H9 (cell line): ENCODE results near the gene KCTD18. TPM values are rescaled to one million over a fixed set of nuclear protein-coding genes. Genes with fewer than 3 reads are reported as not detected.

ENCODE experiments used
- DNase-seq: peaks from one replicate; pipeline ENCODE4 v3.0.0-alpha.2; 2017
- H2AFZ ChIP-seq: one replicate; pipeline ENCODE4 v1.6.1; 2013; ENCODE audit warnings: mild to moderate bottlenecking, low read length, control low read depth, moderate library complexity
- H2AK5ac ChIP-seq: 2 replicates; pipeline ENCODE4 v1.6.1; 2013; ENCODE audit warnings: low read length, control low read depth, mixed read lengths; ENCODE audit not compliant: insufficient read length
- H2BK120ac ChIP-seq: one replicate; pipeline ENCODE4 v1.6.1; 2013; ENCODE audit warnings: low read depth, mild to moderate bottlenecking, low read length, control low read depth, inconsistent platforms; ENCODE audit not compliant: poor library complexity, severe bottlenecking
- H2BK12ac ChIP-seq: 2 replicates; pipeline ENCODE4 v1.6.1; 2013; ENCODE audit warnings: low read length, control low read depth, mixed read lengths, low read depth; ENCODE audit not compliant: insufficient read length
- H2BK15ac ChIP-seq: 2 replicates; pipeline ENCODE4 v1.6.1; 2013; ENCODE audit warnings: low read depth, low read length, control low read depth
- H2BK20ac ChIP-seq: one replicate; pipeline ENCODE4 v1.6.1; 2013; ENCODE audit warnings: low read depth, mild to moderate bottlenecking, low read length, control low read depth, inconsistent platforms; ENCODE audit not compliant: poor library complexity, severe bottlenecking
- H2BK5ac ChIP-seq: 2 replicates; pipeline ENCODE4 v1.6.1; 2013; ENCODE audit warnings: low read length, control low read depth, mixed read lengths; ENCODE audit not compliant: insufficient read length
- H3K14ac ChIP-seq: 2 replicates; pipeline ENCODE4 v1.6.1; 2013; ENCODE audit warnings: low read length, control low read depth; ENCODE audit not compliant: insufficient read depth
- H3K18ac ChIP-seq: 2 replicates; pipeline ENCODE4 v1.6.1; 2013; ENCODE audit warnings: low read depth, mild to moderate bottlenecking, mixed read lengths, low read length, control low read depth; ENCODE audit not compliant: insufficient read length
- H3K23ac ChIP-seq: 2 replicates; pipeline ENCODE4 v1.6.1; 2013; ENCODE audit warnings: low read length, control low read depth, mixed read lengths, low read depth; ENCODE audit not compliant: insufficient read length
- H3K23me2 ChIP-seq: 2 replicates; pipeline ENCODE4 v1.6.1; 2013; ENCODE audit warnings: low read depth, mild to moderate bottlenecking, mixed read lengths, low read length, control low read depth; ENCODE audit not compliant: insufficient read length, poor library complexity, severe bottlenecking
- H3K27ac ChIP-seq: 2 replicates; pipeline ENCODE4 v1.5.1; 2013; ENCODE audit warnings: low read length, control low read depth, mixed read lengths, low read depth; ENCODE audit not compliant: insufficient read length
- H3K27me3 ChIP-seq: 2 replicates; pipeline ENCODE4 v1.6.1; 2013; ENCODE audit warnings: low read length, control low read depth, inconsistent platforms; ENCODE audit not compliant: insufficient read depth
- H3K4ac ChIP-seq: 2 replicates; pipeline ENCODE4 v1.6.1; 2013; ENCODE audit warnings: low read depth, mild to moderate bottlenecking, control low read depth, inconsistent platforms, low read length, moderate library complexity
- H3K4me1 ChIP-seq: 2 replicates; pipeline ENCODE4 v1.6.1; 2013; ENCODE audit warnings: low read length, control low read depth, inconsistent platforms; ENCODE audit not compliant: insufficient read depth
- H3K4me2 ChIP-seq: 2 replicates; pipeline ENCODE4 v1.6.1; 2013; ENCODE audit warnings: low read length, control low read depth, mixed read lengths; ENCODE audit not compliant: insufficient read length, insufficient read depth
- H3K56ac ChIP-seq: 2 replicates; pipeline ENCODE4 v1.6.1; 2013; ENCODE audit warnings: low read depth, mild to moderate bottlenecking, mixed read lengths, low read length, control low read depth; ENCODE audit not compliant: insufficient read length
- H3K79me1 ChIP-seq: 2 replicates; pipeline ENCODE4 v1.6.1; 2013; ENCODE audit warnings: low read depth, mild to moderate bottlenecking, moderate library complexity, low read length, control low read depth, inconsistent platforms; ENCODE audit not compliant: insufficient read depth, poor library complexity, severe bottlenecking
- H3K79me2 ChIP-seq: 2 replicates; pipeline ENCODE4 v1.6.1; 2013; ENCODE audit warnings: low read length, control low read depth, inconsistent platforms; ENCODE audit not compliant: insufficient read depth
- H3K9ac ChIP-seq: 2 replicates; pipeline ENCODE4 v1.6.1; 2013; ENCODE audit warnings: low read length, control low read depth, mixed read lengths; ENCODE audit not compliant: insufficient read length; ENCODE audit errors: extremely low read depth
- H3K9me3 ChIP-seq: one replicate; pipeline ENCODE4 v1.6.1; 2013; ENCODE audit warnings: low read depth, low read length, inconsistent platforms; ENCODE audit not compliant: control insufficient read depth
- H3T11ph ChIP-seq: one replicate; pipeline ENCODE4 v1.6.1; 2013; ENCODE audit warnings: mild to moderate bottlenecking, low read length, control low read depth, inconsistent platforms
- H4K20me1 ChIP-seq: one replicate; pipeline ENCODE4 v1.6.1; 2013; ENCODE audit not compliant: control insufficient read depth, insufficient read length, insufficient read depth
- H4K5ac ChIP-seq: 2 replicates; pipeline ENCODE4 v1.6.1; 2013; ENCODE audit warnings: low read depth, mild to moderate bottlenecking, mixed read lengths, low read length, control low read depth; ENCODE audit not compliant: insufficient read length
- H4K8ac ChIP-seq: replicated peaks from 2 replicates; pipeline ENCODE4 v1.6.1; 2013; ENCODE audit warnings: low read length, control low read depth, mixed read lengths, low read depth; ENCODE audit not compliant: insufficient read length
- H4K91ac ChIP-seq: 2 replicates; pipeline ENCODE4 v1.6.1; 2013; ENCODE audit warnings: low read depth, mild to moderate bottlenecking, moderate library complexity, mixed read lengths, low read length, control low read depth; ENCODE audit not compliant: insufficient read length
- H3K27ac Mint-ChIP-seq, 3 experiments: 2 replicates in 2 of 3; 3 replicates in 1 of 3; pipeline ENCODE4 v1.8.0; 2020 to 2021; ENCODE audit warnings: mixed read lengths in 3 of 3, mild to moderate bottlenecking in 1 of 3, moderate library complexity in 1 of 3
- H3K27me3 Mint-ChIP-seq: 2 replicates; pipeline ENCODE4 v1.8.0; 2021; ENCODE audit warnings: low read depth, mild to moderate bottlenecking, moderate library complexity, mixed read lengths
- H3K36me3 Mint-ChIP-seq, 3 experiments: 2 replicates in 2 of 3; 3 replicates in 1 of 3; pipeline ENCODE4 v1.8.0; 2020 to 2021; ENCODE audit warnings: low read depth in 3 of 3, mixed read lengths in 3 of 3; ENCODE audit not compliant: insufficient read depth in 1 of 3
- H3K4me1 Mint-ChIP-seq, 2 experiments: 2 replicates each; pipeline ENCODE4 v1.8.0; 2020; ENCODE audit warnings: mixed read lengths in 2 of 2
- H3K4me3 Mint-ChIP-seq, 2 experiments: 2 replicates in 1 of 2; 3 replicates in 1 of 2; pipeline ENCODE4 v1.8.0; 2020 to 2021; ENCODE audit warnings: mild to moderate bottlenecking in 2 of 2, mixed read lengths in 2 of 2, moderate library complexity in 1 of 2
- H3K9me3 Mint-ChIP-seq, 2 experiments: 2 replicates in 1 of 2; 3 replicates in 1 of 2; pipeline ENCODE4 v1.8.0; 2020; ENCODE audit warnings: mild to moderate bottlenecking in 2 of 2, mixed read lengths in 2 of 2, moderate library complexity in 1 of 2
- CTCF ChIP-seq: fragments of 200-600 bp; sonication (generic); conservative IDR thresholded peaks from 3 replicates; pipeline ENCODE4 v1.8.0; 2021; ENCODE audit warnings: antibody characterized with exemption, mild to moderate bottlenecking
- WGBS: extraction: QIAGEN DNeasy Blood & Tissue Kit; methylation state at CpG from one replicate; pipeline ENCODE4 v1.1.7; 2013; ENCODE audit warnings: missing lambda C conversion rate, low lambda C conversion rate, mixed read lengths; ENCODE audit not compliant: insufficient read length; ENCODE audit errors: extremely low coverage; 5-methylcytosine and 5-hydroxymethylcytosine counted together
- total RNA-seq: library from RNA; stranded (reverse); gene quantifications from 2 replicates; pipeline ENCODE4 v1.2.1, GENCODE V29; 2021

The KCTD18 gene
- total RNA-seq, 1 experiment from 2014 or later, result 4.9 TPM

DNA sequence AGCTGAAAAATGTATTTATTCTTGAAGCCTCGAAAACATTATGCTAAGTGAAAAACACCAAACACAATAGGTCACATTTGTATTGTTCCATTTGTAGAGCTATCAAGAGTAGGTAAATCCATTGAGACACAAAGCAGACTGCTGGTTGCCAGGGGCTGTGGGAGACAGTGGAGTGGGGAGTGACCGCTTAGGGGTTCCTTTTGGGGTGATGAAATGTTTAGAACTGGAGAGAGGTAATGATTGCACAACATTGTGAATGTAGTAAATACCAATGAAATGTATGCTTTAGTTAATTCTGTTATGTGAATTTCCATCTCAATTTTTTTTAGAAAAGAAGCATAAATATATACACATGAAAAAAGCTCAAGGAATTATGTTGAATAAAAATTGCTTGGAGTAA is 15.8 kb downstream of the KCTD18 start:
- Histone ChIP-seq H2BK15ac (no peak overlapping the region), H3K4me1 (0 out of 2 replicates have a peak, but pooled peaks cover 3% of the 10 kb centered on the region), H2AK5ac (no peak overlapping the region), H3K27me3 (no peaks in the 10 kb centered on the region), H2BK20ac (no peak overlapping the region), H3K23ac (no peak overlapping the region), H3K9me3 (no peaks in the 10 kb centered on the region), H3K79me1 (no peaks in the 10 kb centered on the region), H3K79me2 (no peaks in the 10 kb centered on the region), H2BK5ac (no peak overlapping the region), H4K8ac (no peak overlapping the region), H3K4me2 (no peak overlapping the region), H2BK120ac (no peak overlapping the region), H3K9ac (no peak overlapping the region), H3T11ph (no peak overlapping the region), H3K27ac (no peak overlapping the region), H3K14ac (no peak overlapping the region), H4K20me1 (no peaks in the 10 kb centered on the region), H2AFZ (no peak overlapping the region), H4K91ac (no peak overlapping the region), H2BK12ac (no peak overlapping the region), H3K18ac (no peak overlapping the region), H4K5ac (no peak overlapping the region), H3K23me2 (no peaks in the 10 kb centered on the region), H3K56ac (no peak overlapping the region), H3K4ac (no peak overlapping the region)
- Mint-ChIP-seq H3K4me3 (no peak overlapping the region), H3K27ac (peak overlapping the region in 1 of 3 experiments; percentile 62; a peak in 1 of 7 replicates), H3K27me3 (no peaks in the 10 kb centered on the region), H3K4me1 (peaks cover 0 to 4% of the 10 kb centered on the region in 2 experiments; a peak in 1 of 4 replicates), H3K36me3 (peaks cover 8 to 31% (median 31%) of the 10 kb centered on the region in 3 experiments; a peak in 6 of 7 replicates), H3K9me3 (peaks cover 0 to 7% of the 10 kb centered on the region in 2 experiments; a peak in 2 of 5 replicates)
- TF ChIP-seq CTCF, result no peak
- WGBS, result no CpG with 5 or more reads among the region's 2 CpGs
- DNase-seq, result no peak
